CD4-positive, alpha-beta T cell (primary cell): ENCODE measurements around the gene SIDT1. TPM values are rescaled to one million over a fixed set of nuclear protein-coding genes. Genes with fewer than 3 reads are reported as not detected.

Experiments used
- ATAC-seq: fragments of 200-7000 bp; cut with Tn5 transposase; one replicate; pipeline ENCODE4 v1.10.0; 2022; ENCODE audit warnings: mild to moderate bottlenecking; ENCODE audit not compliant: poor library complexity
- CTCF ChIA-PET: fragments of 350-600 bp; sonication (Branson Sonifier 250); formaldehyde crosslinking; loops from one replicate; lab custom pipeline; 2021; ENCODE audit warnings: antibody characterized with exemption, inconsistent platforms; lab: Charles Lee
- POLR2A ChIA-PET: fragments of 350-600 bp; sonication (Branson Sonifier 250); formaldehyde crosslinking; loops from one replicate; lab custom pipeline; 2021; ENCODE audit warnings: antibody characterized with exemption, inconsistent platforms; lab: Charles Lee
- DNase-seq, 14 experiments: peaks; one replicate each; pipeline ENCODE4 v3.0.0-alpha.2; 2013 to 2020; ENCODE audit warnings: mixed read lengths in 2 of 14
- H3K27ac ChIP-seq, 2 donors: one replicate each; pipeline versions ENCODE4 v1.5.1 to v1.7.0; 2013; ENCODE audit warnings: low read length in 2 of 2, low read depth in 1 of 2, mild to moderate bottlenecking in 1 of 2
- H3K27me3 ChIP-seq, 2 experiments: 1 replicate in 1 of 2; 2 replicates in 1 of 2; pipeline versions ENCODE4 v1.6.1 to v1.7.0; 2013; ENCODE audit warnings: low read length in 2 of 2, control low read depth in 1 of 2, mild to moderate bottlenecking in 1 of 2, moderate library complexity in 1 of 2; ENCODE audit not compliant: insufficient read depth in 2 of 2, control insufficient read depth in 1 of 2
- H3K36me3 ChIP-seq: one replicate; pipeline ENCODE4 v1.6.1; 2013; ENCODE audit warnings: low read length, control low read depth; ENCODE audit not compliant: insufficient read depth
- H3K4me1 ChIP-seq: one replicate; pipeline ENCODE4 v1.6.1; 2013; ENCODE audit warnings: low read length, control low read depth; ENCODE audit not compliant: insufficient read depth
- H3K4me3 ChIP-seq: one replicate; pipeline ENCODE4 v1.5.1; 2013; ENCODE audit warnings: mild to moderate bottlenecking, low read length, moderate library complexity
- H3K9me3 ChIP-seq, 2 experiments: 1 replicate in 1 of 2; 2 replicates in 1 of 2; pipeline versions ENCODE4 v1.6.1 to v1.7.0; 2013; ENCODE audit warnings: low read length in 2 of 2, mild to moderate bottlenecking in 2 of 2, control low read depth in 1 of 2, moderate library complexity in 1 of 2; ENCODE audit not compliant: control insufficient read depth in 1 of 2, insufficient read depth in 1 of 2
- H3K27ac Mint-ChIP-seq: one replicate; pipeline ENCODE4 v1.8.0; 2020; ENCODE audit warnings: mixed read lengths
- H3K27me3 Mint-ChIP-seq: one replicate; pipeline ENCODE4 v1.8.0; 2021; ENCODE audit warnings: mixed read lengths
- H3K36me3 Mint-ChIP-seq: one replicate; pipeline ENCODE4 v1.8.0; 2021; ENCODE audit warnings: low read depth, mixed read lengths
- H3K4me1 Mint-ChIP-seq: one replicate; pipeline ENCODE4 v1.8.0; 2021; ENCODE audit warnings: low read depth, mixed read lengths
- H3K4me3 Mint-ChIP-seq: one replicate; pipeline ENCODE4 v1.8.0; 2020; ENCODE audit warnings: mild to moderate bottlenecking, mixed read lengths
- H3K9me3 Mint-ChIP-seq: one replicate; pipeline ENCODE4 v1.8.0; 2020; ENCODE audit warnings: mixed read lengths
- intact Hi-C, 2 experiments: fragments of 100-400 bp; cut with DNase I in 1 of 2; cut with micrococcal nuclease in 1 of 2; formaldehyde crosslinking; loops; one replicate each; pipeline versions ENCODE4 v1.15.1 to v1.9.0; 2023 to 2025; cut with DNase I, micrococcal nuclease
- total RNA-seq, 174 experiments: library from RNA in 2 of 174; stranded (reverse) in 2 of 174; gene quantifications; one replicate each; pipeline ENCODE4 v1.2.3 and lab custom pipeline; 2021 to 2026
- TF ChIP-seq, protein P1 (sequence below): fragments of 200-600 bp; IDR thresholded peaks from one replicate; pipeline ENCODE4 v1.8.0; 2022; ENCODE audit warnings: antibody characterized with exemption, mild to moderate bottlenecking

The SIDT1 gene
- total RNA-seq, 2 experiments from 2014 or later, result 28.8 to 37.3 TPM

DNA sequence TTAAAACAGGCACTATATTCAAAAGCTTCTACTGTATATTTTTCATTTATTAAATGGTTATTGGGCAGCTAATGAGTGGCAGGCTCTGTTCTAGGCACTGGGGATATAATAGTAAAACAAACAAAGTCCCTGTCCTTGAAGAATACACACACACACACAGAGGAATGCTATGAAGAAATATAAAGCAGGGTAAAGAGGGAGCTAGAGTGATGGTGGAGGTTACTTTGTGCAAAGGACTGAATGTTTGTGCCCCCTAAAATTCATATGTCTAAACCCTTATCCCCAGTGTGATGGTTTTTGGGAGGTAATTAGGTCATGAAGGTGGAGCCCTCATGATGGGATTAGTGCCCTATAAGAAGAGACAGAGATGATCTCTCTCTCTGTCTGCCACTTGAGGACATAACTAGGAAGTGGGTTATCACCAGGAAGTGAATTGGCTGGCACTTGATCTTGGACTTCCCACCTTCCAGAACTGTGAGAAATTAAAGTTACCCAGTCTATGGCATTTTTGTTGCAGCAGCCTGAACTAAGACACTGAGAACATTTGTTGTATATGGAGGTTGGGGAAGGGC, 132.3 kb downstream of the SIDT1 start:
- DNase-seq (no peak), ATAC-seq (no peak)
- TF ChIP-seq, protein P1, sequence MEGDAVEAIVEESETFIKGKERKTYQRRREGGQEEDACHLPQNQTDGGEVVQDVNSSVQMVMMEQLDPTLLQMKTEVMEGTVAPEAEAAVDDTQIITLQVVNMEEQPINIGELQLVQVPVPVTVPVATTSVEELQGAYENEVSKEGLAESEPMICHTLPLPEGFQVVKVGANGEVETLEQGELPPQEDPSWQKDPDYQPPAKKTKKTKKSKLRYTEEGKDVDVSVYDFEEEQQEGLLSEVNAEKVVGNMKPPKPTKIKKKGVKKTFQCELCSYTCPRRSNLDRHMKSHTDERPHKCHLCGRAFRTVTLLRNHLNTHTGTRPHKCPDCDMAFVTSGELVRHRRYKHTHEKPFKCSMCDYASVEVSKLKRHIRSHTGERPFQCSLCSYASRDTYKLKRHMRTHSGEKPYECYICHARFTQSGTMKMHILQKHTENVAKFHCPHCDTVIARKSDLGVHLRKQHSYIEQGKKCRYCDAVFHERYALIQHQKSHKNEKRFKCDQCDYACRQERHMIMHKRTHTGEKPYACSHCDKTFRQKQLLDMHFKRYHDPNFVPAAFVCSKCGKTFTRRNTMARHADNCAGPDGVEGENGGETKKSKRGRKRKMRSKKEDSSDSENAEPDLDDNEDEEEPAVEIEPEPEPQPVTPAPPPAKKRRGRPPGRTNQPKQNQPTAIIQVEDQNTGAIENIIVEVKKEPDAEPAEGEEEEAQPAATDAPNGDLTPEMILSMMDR, result no peak
- H3K4me3 ChIP-seq, result no peak overlapping the region
- peaks cover 84% of the 10 kb centered on the region for H3K36me3 Mint-ChIP-seq
- ChIA-PET POLR2A (interaction anchor here (2.0 kb wide), 1 partner anchor 31 kb away, joined by 6 read pairs; the partner anchor contains the start of gene USF3), CTCF (no interaction called here)
- no peaks in the 10 kb centered on the region for H3K27me3 ChIP-seq
- peaks cover 4% of the 10 kb centered on the region for H3K4me1 ChIP-seq
- H3K9me3 ChIP-seq, result no peaks in the 10 kb centered on the region
- H3K27ac ChIP-seq, result no peak overlapping the region
- intact Hi-C loops, result no loop called here
- H3K4me1 Mint-ChIP-seq, result peaks cover 27% of the 10 kb centered on the region
- H3K27me3 Mint-ChIP-seq, result no peaks in the 10 kb centered on the region
- H3K9me3 Mint-ChIP-seq, result no peaks in the 10 kb centered on the region
- no peak overlapping the region for H3K27ac Mint-ChIP-seq
- H3K36me3 ChIP-seq, result peaks cover 58% of the 10 kb centered on the region
- no peak overlapping the region for H3K4me3 Mint-ChIP-seq

DNA sequence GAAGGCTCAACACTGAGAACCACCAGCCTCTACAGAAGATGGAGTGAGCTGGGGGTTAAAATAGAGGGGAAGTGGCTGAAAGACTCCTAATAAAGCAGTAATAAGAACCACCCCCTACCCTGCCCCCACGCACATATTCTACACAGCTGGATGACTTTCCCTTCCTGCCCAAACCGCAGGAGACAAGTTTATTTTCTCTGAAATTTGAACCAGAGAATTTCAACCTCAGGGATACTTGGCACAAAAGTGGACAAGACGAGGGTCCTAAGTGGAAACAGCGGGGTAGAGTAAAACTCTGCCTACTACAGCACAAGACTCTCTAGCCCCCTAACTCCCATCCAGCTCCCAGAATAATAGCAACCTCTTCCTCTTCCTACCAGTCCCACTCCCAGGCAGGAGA, 135.7 kb downstream of the SIDT1 start:
- H3K4me1 Mint-ChIP-seq, result peaks cover 35% of the 10 kb centered on the region

DNA sequence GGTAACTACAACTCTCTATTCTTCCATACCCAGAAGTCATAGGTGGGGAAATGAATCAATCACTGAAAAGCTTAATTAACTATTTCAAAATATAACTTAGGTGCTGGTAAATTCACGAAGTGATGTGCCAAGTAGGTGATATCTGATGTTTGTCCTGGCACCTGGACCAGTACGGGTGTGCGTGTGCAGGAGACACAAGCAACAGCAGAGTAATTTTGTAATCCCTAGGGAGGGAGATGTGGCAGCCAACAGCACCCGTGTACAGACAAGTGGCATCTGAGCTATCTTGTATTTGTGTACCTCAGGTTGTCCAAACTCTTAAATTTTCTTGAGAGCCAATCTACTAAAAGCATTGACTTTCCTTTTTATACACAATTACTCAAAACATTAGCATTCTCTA, 141.2 kb downstream of the SIDT1 start:
- ChIA-PET POLR2A (no interaction called here), CTCF (no interaction called here)
- Histone ChIP-seq H3K9me3 (no peaks in the 10 kb centered on the region), H3K36me3 (peaks cover 44% of the 10 kb centered on the region), H3K4me1 (no peaks in the 10 kb centered on the region), H3K27ac (no peak overlapping the region), H3K27me3 (no peaks in the 10 kb centered on the region), H3K4me3 (no peak overlapping the region)
- intact Hi-C loops, result no loop called here
- Mint-ChIP-seq H3K27ac (no peak overlapping the region), H3K27me3 (no peaks in the 10 kb centered on the region), H3K36me3 (peaks cover 93% of the 10 kb centered on the region), H3K4me1 (peaks cover 20% of the 10 kb centered on the region), H3K4me3 (no peak overlapping the region), H3K9me3 (no peaks in the 10 kb centered on the region)
- TF ChIP-seq, protein P1, result no peak
- no peak for DNase-seq
- no peak for ATAC-seq

More for the DNA sequence above, 135.7 kb downstream of the SIDT1 start:
- TF ChIP-seq, protein P1, result no peak
- DNase-seq (no peak), ATAC-seq (no peak)
- Histone ChIP-seq H3K36me3 (peaks cover 41% of the 10 kb centered on the region), H3K27ac (no peak overlapping the region), H3K27me3 (no peaks in the 10 kb centered on the region), H3K9me3 (no peaks in the 10 kb centered on the region), H3K4me3 (no peak overlapping the region), H3K4me1 (peaks cover 4% of the 10 kb centered on the region)
- ChIA-PET POLR2A (interaction anchor here (0.6 to 1.8 kb wide), 4 partner anchors 28 to 1184 kb away, joined by 3 to 8 read pairs (median 4); partner anchors contain the start of genes SPICE1 and USF3), CTCF (interaction anchor here (0.6 kb wide), 1 partner anchor 122 kb away, joined by 4 read pairs; no protein-coding TSS in a partner anchor)
- intact Hi-C loops, result no loop called here
- H3K9me3 Mint-ChIP-seq, result no peaks in the 10 kb centered on the region
- H3K4me3 Mint-ChIP-seq, result no peak overlapping the region
- no peak overlapping the region for H3K27ac Mint-ChIP-seq
- H3K36me3 Mint-ChIP-seq, result peaks cover 82% of the 10 kb centered on the region
- no peaks in the 10 kb centered on the region for H3K27me3 Mint-ChIP-seq
